HTR-8/SVneo (cell line): ENCODE results near the gene FRMD6.
"Not testable (repeated sequence)": the region's sequence is repeated elsewhere in the genome, so short reads cannot be mapped to it uniquely, and the experiment has no call there.

Source experiments
- DNase-seq: peaks from one replicate; pipeline ENCODE4 v3.0.0; 2011; ENCODE audit warnings: low spot score, mixed read lengths; ENCODE audit not compliant: insufficient read length
- FAIRE-seq: peaks from 2 replicates; lab custom pipeline; 2011; peaks lifted over from hg19 to GRCh38; lab: Jason Lieb, UNC

FRMD6 gene

GRCh38 chr14:51715742-51716141 lies 64.0 kb downstream of the FRMD6 start:
- FAIRE-seq (no peak), DNase-seq (no peak)

- FAIRE-seq = no peak
- DNase-seq = peak; percentile 10
Observed at GRCh38 chr14:51716610-51717009, 64.9 kb downstream of the FRMD6 start.

GRCh38 chr14:51717766-51718165 lies 66.1 kb downstream of the FRMD6 start:
- no peak for FAIRE-seq
- DNase-seq = no peak

GRCh38 chr14:51719955-51720354 lies 68.2 kb downstream of the FRMD6 start:
- DNase-seq = no peak
- FAIRE-seq = no peak

- no peak for DNase-seq
- no peak for FAIRE-seq
Observed at GRCh38 chr14:51723990-51724389, 72.3 kb downstream of the FRMD6 start.

- no peak for FAIRE-seq
- no peak for DNase-seq
Observed at GRCh38 chr14:51724650-51725049, 72.9 kb downstream of the FRMD6 start.

- no peak for FAIRE-seq
- DNase-seq = no peak
Observed at GRCh38 chr14:51725061-51725460, 73.4 kb downstream of the FRMD6 start.

GRCh38 chr14:51726166-51726899 lies 74.6 kb downstream of the FRMD6 start:
- FAIRE-seq = no peak

GRCh38 chr14:51727526-51727925 lies 75.8 kb downstream of the FRMD6 start:
- DNase-seq = no peak
- FAIRE-seq = no peak

More at GRCh38 chr14:51726166-51726899, 74.6 kb downstream of the FRMD6 start:
- no peak for DNase-seq

GRCh38 chr14:51730098-51730497 lies 78.4 kb downstream of the FRMD6 start:
- DNase-seq (no peak), FAIRE-seq (no peak)

GRCh38 chr14:51730684-51731083 lies 79.0 kb downstream of the FRMD6 start:
- FAIRE-seq = no peak
- no peak for DNase-seq

GRCh38 chr14:51732494-51733112 lies 80.9 kb downstream of the FRMD6 start:
- no peak for DNase-seq
- FAIRE-seq = no peak

- DNase-seq = no peak
- no peak for FAIRE-seq
Observed at GRCh38 chr14:51733147-51733546, 81.4 kb downstream of the FRMD6 start.

GRCh38 chr14:51735851-51736250 lies 84.1 kb downstream of the FRMD6 start:
- no peak for FAIRE-seq

GRCh38 chr14:51738754-51739153 lies 87.0 kb downstream of the FRMD6 start:
- DNase-seq (no peak), FAIRE-seq (no peak)

More at GRCh38 chr14:51735851-51736250, 84.1 kb downstream of the FRMD6 start:
- DNase-seq = no peak

GRCh38 chr14:51743588-51744000 lies 91.9 kb downstream of the FRMD6 start:
- FAIRE-seq (no peak), DNase-seq (no peak)

- FAIRE-seq = no peak
- no peak for DNase-seq
Observed at GRCh38 chr14:51744372-51745130, 92.8 kb downstream of the FRMD6 start.

- DNase-seq, FAIRE-seq: not testable (repeated sequence)
Observed at GRCh38 chr14:51746823-51747222, 95.1 kb downstream of the FRMD6 start.

- DNase-seq (no peak), FAIRE-seq (no peak)
Observed at GRCh38 chr14:51750542-51750941, 98.8 kb downstream of the FRMD6 start.

GRCh38 chr14:51751611-51752345 lies 100.1 kb downstream of the FRMD6 start:
- not testable (repeated sequence) for FAIRE-seq, DNase-seq
